Ascending aorta (tissue), 2 donors: ENCODE data around the gene DSC2. TPM values are rescaled to one million over a fixed set of nuclear protein-coding genes. Genes with fewer than 3 reads are reported as not detected.

Source experiments
- DNase-seq, 2 donors: peaks; one replicate each; pipeline ENCODE4 v3.0.0-alpha.2; 2019; ENCODE audit warnings: low spot score in 2 of 2
- H3K27ac ChIP-seq, 2 donors: fragments of 200-600 bp; sonication (generic); one replicate each; pipeline ENCODE4 v1.5.1; 2016 to 2017; ENCODE audit warnings: mild to moderate bottlenecking in 1 of 2
- H3K27me3 ChIP-seq: fragments of 200-600 bp; sonication (generic); one replicate; pipeline ENCODE4 v1.5.1; 2017
- H3K36me3 ChIP-seq, 2 donors: fragments of 200-600 bp; sonication (generic); one replicate each; pipeline ENCODE4 v1.5.1; 2016
- H3K4me1 ChIP-seq, 2 donors: fragments of 200-600 bp; sonication (generic); one replicate each; pipeline ENCODE4 v1.5.1; 2016 to 2017; ENCODE audit warnings: mild to moderate bottlenecking in 1 of 2
- H3K4me3 ChIP-seq, 2 donors: fragments of 200-600 bp; sonication (generic); one replicate each; pipeline ENCODE4 v1.5.1; 2016 to 2017; ENCODE audit warnings: mild to moderate bottlenecking in 1 of 2
- H3K9me3 ChIP-seq, 2 donors: fragments of 200-600 bp; sonication (generic); one replicate each; pipeline ENCODE4 v1.5.1; 2016
- intact Hi-C: fragments of 100-400 bp; cut with DNase I; formaldehyde crosslinking; loops from one replicate; pipeline ENCODE4 v1.15.1; 2023
- total RNA-seq: library from RNA; depleted of rRNA; stranded (reverse); fragments of >200 nt; gene quantifications from one replicate; pipeline ENCODE4 v1.1.0, GENCODE V29; 2016
- TF ChIP-seq, protein P1 (sequence below), 3 experiments: fragments of 200-600 bp in 2 of 3; fragments of 450-650 bp in 1 of 3; sonication (generic) in 2 of 3; IDR thresholded peaks; one replicate each; pipeline ENCODE4 v1.5.1; 2016 to 2019; ENCODE audit warnings: antibody characterized with exemption in 3 of 3, mild to moderate bottlenecking in 1 of 3, moderate library complexity in 1 of 3

DSC2 gene
- total RNA-seq, 1 donor from 2014 or later: 4.4 TPM

DNA sequence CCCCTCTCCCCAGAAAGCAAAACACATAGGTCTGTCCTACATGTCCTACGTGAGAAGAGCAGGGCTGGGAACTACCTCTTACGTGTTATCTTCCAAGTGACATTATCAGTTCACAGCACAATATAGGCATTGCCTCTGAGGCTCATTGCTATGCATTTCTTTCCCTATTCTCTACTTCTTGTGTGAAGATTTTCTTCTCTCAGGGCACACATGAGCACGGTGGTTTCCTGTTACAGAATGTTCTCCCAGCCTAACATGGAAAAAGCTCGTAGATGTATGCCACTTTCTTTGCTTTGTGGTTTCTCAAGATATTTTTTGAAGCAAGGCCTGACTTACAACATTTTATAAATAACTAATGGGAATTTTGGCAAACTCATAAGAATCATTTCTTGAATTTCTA lies 40.3 kb downstream of the DSC2 start:
- intact Hi-C loops: no loop called here
- Histone ChIP-seq H3K27ac (no peak overlapping the region), H3K9me3 (no peaks in the 10 kb centered on the region), H3K36me3 (no peaks in the 10 kb centered on the region), H3K4me3 (no peak overlapping the region), H3K4me1 (no peaks in the 10 kb centered on the region), H3K27me3 (no peaks in the 10 kb centered on the region)
- TF ChIP-seq, protein P1, sequence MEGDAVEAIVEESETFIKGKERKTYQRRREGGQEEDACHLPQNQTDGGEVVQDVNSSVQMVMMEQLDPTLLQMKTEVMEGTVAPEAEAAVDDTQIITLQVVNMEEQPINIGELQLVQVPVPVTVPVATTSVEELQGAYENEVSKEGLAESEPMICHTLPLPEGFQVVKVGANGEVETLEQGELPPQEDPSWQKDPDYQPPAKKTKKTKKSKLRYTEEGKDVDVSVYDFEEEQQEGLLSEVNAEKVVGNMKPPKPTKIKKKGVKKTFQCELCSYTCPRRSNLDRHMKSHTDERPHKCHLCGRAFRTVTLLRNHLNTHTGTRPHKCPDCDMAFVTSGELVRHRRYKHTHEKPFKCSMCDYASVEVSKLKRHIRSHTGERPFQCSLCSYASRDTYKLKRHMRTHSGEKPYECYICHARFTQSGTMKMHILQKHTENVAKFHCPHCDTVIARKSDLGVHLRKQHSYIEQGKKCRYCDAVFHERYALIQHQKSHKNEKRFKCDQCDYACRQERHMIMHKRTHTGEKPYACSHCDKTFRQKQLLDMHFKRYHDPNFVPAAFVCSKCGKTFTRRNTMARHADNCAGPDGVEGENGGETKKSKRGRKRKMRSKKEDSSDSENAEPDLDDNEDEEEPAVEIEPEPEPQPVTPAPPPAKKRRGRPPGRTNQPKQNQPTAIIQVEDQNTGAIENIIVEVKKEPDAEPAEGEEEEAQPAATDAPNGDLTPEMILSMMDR (IDR thresholded peaks at IDR 0.05): no peak
- DNase-seq: no peak

DNA sequence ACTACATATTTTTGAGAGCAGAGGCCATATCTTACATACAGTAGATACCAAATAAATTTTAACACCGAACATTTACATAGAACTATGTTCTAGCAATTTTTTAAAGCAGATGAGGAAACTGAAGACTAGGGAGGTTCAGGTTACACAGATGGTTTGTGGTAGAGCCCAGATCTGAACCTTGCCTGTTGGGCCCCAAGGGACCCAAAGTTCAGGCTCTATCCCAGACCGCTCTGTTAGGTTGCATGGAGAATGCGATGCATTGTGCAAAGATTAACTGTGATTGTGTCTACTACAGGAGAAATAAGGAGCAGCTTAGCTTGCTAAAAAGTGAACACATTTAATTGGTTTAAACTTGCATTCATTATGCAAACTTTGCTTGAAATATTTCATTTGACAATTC lies 43.3 kb downstream of the DSC2 start:
- Histone ChIP-seq H3K9me3 (no peaks in the 10 kb centered on the region), H3K4me3 (no peak overlapping the region), H3K4me1 (no peaks in the 10 kb centered on the region), H3K27me3 (no peaks in the 10 kb centered on the region), H3K36me3 (no peaks in the 10 kb centered on the region), H3K27ac (no peak overlapping the region)
- intact Hi-C loops: no loop called here
- TF ChIP-seq, protein P1 (IDR thresholded peaks at IDR 0.05): no peak
- no peak for DNase-seq

DNA sequence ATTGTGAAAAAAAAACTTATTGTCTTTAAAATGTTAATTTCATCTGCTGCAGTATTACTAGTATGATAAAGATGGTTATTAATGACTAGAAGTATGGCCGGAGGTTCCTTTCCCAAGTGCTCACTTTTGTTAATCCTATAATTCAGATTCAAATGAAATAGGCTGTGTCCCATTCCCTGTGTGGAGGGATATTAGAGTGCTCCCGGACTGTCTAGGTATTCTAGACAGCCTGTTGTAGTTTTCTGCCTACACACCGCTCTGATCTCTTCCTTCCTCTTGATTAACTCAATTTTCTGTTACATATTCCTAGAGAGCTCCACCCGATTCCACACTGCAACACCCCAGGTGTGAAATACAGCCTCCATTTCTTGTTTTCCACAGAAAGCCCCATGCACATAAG lies 44.3 kb downstream of the DSC2 start:
- Histone ChIP-seq H3K27me3 (no peaks in the 10 kb centered on the region), H3K36me3 (no peaks in the 10 kb centered on the region), H3K4me1 (no peaks in the 10 kb centered on the region), H3K9me3 (no peaks in the 10 kb centered on the region), H3K4me3 (no peak overlapping the region), H3K27ac (no peak overlapping the region)
- intact Hi-C loops: no loop called here
- TF ChIP-seq, protein P1 (IDR thresholded peaks at IDR 0.05): no peak
- DNase-seq: no peak

DNA sequence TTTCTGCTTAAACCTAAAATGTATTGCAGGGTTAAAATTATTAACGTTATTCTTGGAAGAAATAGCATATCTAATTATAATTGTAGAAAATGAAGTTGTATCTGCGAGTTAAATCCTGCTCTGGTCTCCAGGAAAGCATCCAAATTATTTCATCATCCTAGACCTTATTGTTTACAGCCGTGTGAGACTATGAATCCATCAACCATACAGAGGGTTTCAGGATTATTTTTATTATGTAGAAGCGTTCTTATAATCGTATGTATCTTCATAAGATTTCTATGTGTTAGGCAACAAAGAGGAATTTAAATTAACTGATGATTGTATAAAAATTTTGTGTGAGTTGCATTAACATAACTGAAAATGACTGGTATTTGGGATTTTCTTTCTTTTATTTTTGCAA lies 45.2 kb downstream of the DSC2 start:
- no peaks in the 10 kb centered on the region for H3K9me3 ChIP-seq
- no peak overlapping the region for H3K27ac ChIP-seq
- H3K36me3 ChIP-seq: no peaks in the 10 kb centered on the region
- no peak overlapping the region for H3K4me3 ChIP-seq
- intact Hi-C loops: no loop called here
- no peak for DNase-seq
- TF ChIP-seq, protein P1 (IDR thresholded peaks at IDR 0.05): no peak
- H3K4me1 ChIP-seq: no peaks in the 10 kb centered on the region
- no peaks in the 10 kb centered on the region for H3K27me3 ChIP-seq

DNA sequence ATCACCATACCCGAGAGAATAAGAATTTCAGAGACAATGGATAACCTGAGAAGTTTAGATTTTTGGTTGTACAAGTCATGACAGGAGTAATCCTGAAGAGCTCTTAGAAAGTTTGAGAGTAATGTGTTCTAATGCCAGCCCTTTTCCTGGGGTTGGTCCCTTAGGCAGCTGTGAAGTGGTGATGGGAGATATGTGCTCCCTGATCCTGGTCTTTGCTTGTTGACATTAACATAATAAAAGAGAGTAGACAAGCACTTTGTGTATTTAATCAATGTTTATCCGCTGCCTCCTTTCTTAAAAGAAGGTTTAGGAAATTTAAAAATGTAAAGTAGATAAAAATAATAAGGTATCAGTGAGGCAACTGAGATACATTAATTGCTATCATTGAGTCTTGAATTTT lies 45.9 kb downstream of the DSC2 start:
- Histone ChIP-seq H3K36me3 (no peaks in the 10 kb centered on the region), H3K4me1 (no peaks in the 10 kb centered on the region), H3K9me3 (no peaks in the 10 kb centered on the region), H3K4me3 (no peak overlapping the region), H3K27me3 (no peaks in the 10 kb centered on the region), H3K27ac (no peak overlapping the region)
- no peak for DNase-seq
- intact Hi-C loops: no loop called here
- TF ChIP-seq, protein P1 (IDR thresholded peaks at IDR 0.05): no peak

DNA sequence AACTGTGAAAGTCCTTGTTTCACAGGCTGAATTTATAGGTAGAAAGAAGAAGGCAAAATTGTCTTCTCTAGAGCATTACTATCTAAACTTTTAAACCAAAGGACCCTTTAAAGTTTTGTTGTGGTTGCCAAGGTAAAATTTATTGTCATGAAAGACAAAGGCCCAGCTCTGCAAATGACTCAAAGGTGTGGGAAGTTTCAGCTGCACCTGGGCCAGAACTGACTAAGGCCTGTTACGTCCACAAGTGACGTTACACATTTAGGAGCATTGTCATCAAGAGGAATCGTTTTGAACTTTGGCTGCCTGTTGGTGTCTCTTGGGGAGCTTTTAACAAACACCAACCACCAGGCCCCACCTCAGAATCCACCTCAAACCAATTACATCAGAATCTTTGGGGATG lies 51.6 kb downstream of the DSC2 start:
- intact Hi-C loops: no loop called here
- Histone ChIP-seq H3K4me3 (no peak overlapping the region), H3K4me1 (no peaks in the 10 kb centered on the region), H3K36me3 (no peaks in the 10 kb centered on the region), H3K27ac (no peak overlapping the region), H3K9me3 (no peaks in the 10 kb centered on the region), H3K27me3 (no peaks in the 10 kb centered on the region)
- DNase-seq: no peak
- TF ChIP-seq, protein P1 (IDR thresholded peaks at IDR 0.05): no peak
